Keratinocyte (primary cell): Measurements from ENCODE around the gene UMAD1. TPM values are rescaled to one million over a fixed set of nuclear protein-coding genes. Genes with fewer than 3 reads are reported as not detected.

Source experiments
- DNase-seq: peaks from one replicate; pipeline ENCODE4 v3.0.0-alpha.2; 2011; ENCODE audit warnings: low read depth, missing footprints, low spot score
- FAIRE-seq: peaks from 2 replicates; lab custom pipeline; 2011; peaks lifted over from hg19 to GRCh38; lab: Jason Lieb, UNC
- H2AFZ ChIP-seq: 2 replicates; pipeline ENCODE4 v1.6.0; 2012; ENCODE audit warnings: low read length, control low read depth, inconsistent platforms; ENCODE audit not compliant: control insufficient read depth
- H3K27ac ChIP-seq: 2 replicates; pipeline ENCODE4 v1.5.1; 2011; ENCODE audit warnings: low read length; ENCODE audit not compliant: control insufficient read depth, insufficient read depth
- H3K27me3 ChIP-seq: 3 replicates; pipeline ENCODE4 v1.6.0; 2011; ENCODE audit warnings: low read length; ENCODE audit not compliant: control insufficient read depth, insufficient read depth; ENCODE audit errors: extremely low read depth
- H3K36me3 ChIP-seq, 2 experiments: 2 replicates in 1 of 2; 3 replicates in 1 of 2; pipeline ENCODE4 v1.5.1; 2011; ENCODE audit warnings: low read length in 2 of 2, mild to moderate bottlenecking in 1 of 2; ENCODE audit not compliant: control insufficient read depth in 2 of 2, insufficient read depth in 2 of 2; ENCODE audit errors: extremely low read depth in 1 of 2
- H3K4me1 ChIP-seq: 3 replicates; pipeline ENCODE4 v1.5.1; 2011; ENCODE audit warnings: low read length; ENCODE audit not compliant: control insufficient read depth, insufficient read depth; ENCODE audit errors: extremely low read depth
- H3K4me2 ChIP-seq: 3 replicates; pipeline ENCODE4 v1.6.0; 2011; ENCODE audit warnings: low read depth, low read length; ENCODE audit not compliant: control insufficient read depth, insufficient read depth; ENCODE audit errors: extremely low read depth
- H3K4me3 ChIP-seq, 3 experiments: fragments of 200-600 bp in 1 of 3; sonication (generic) in 1 of 3; 2 replicates in 2 of 3; 3 replicates in 1 of 3; pipeline ENCODE4 v1.5.1; 2011 to 2016; ENCODE audit warnings: low read length in 3 of 3, mild to moderate bottlenecking in 3 of 3, control low read depth in 2 of 3, inconsistent platforms in 1 of 3, low read depth in 1 of 3, mixed read lengths in 1 of 3, mixed run types in 1 of 3, moderate library complexity in 1 of 3; ENCODE audit not compliant: control insufficient read depth in 2 of 3, insufficient read depth in 2 of 3; ENCODE audit errors: extremely low read depth in 1 of 3
- H3K79me2 ChIP-seq: 2 replicates; pipeline ENCODE4 v1.6.0; 2012; ENCODE audit warnings: low read length; ENCODE audit not compliant: control insufficient read depth, insufficient read depth
- H3K9ac ChIP-seq: 3 replicates; pipeline ENCODE4 v1.6.0; 2011; ENCODE audit warnings: low read length; ENCODE audit not compliant: control insufficient read depth, insufficient read depth; ENCODE audit errors: extremely low read depth
- H3K9me1 ChIP-seq: 3 replicates; pipeline ENCODE4 v1.6.0; 2011; ENCODE audit warnings: low read length; ENCODE audit not compliant: control insufficient read depth, insufficient read depth; ENCODE audit errors: extremely low read depth
- H3K9me3 ChIP-seq: 2 replicates; pipeline ENCODE4 v1.5.1; 2012; ENCODE audit warnings: low read depth, low read length; ENCODE audit not compliant: control insufficient read depth
- H4K20me1 ChIP-seq: 3 replicates; pipeline ENCODE4 v1.6.0; 2011; ENCODE audit warnings: low read length; ENCODE audit not compliant: control insufficient read depth, insufficient read depth; ENCODE audit errors: extremely low read depth
- CTCF ChIP-seq, 3 experiments: IDR thresholded peaks in 1 of 3; conservative IDR thresholded peaks in 1 of 3; optimal IDR thresholded peaks in 1 of 3; 2 replicates in 2 of 3; 3 replicates in 1 of 3; pipeline versions ENCODE3 to v1.5.1; 2011; ENCODE audit warnings: low read length in 3 of 3, mild to moderate bottlenecking in 3 of 3, moderate library complexity in 2 of 3, control low read depth in 1 of 3, inconsistent platforms in 1 of 3; ENCODE audit not compliant: insufficient read depth in 2 of 3; ENCODE audit errors: extremely low read depth in 1 of 3
- EZH2 ChIP-seq: IDR thresholded peaks from one replicate; pipeline ENCODE4 v1.6.1; 2012; ENCODE audit warnings: inconsistent platforms, mild to moderate bottlenecking, low read length, moderate library complexity
- dilution Hi-C: fragments of 300-500 bp; cut with MboI; formaldehyde crosslinking; loops from one replicate; pipeline ENCODE4 v1.7.0; 2020; ENCODE audit warnings: low sequenced_read_pairs; ENCODE audit not compliant: extremely low pct_ligation_motif_present
- polyA plus RNA-seq, 5 experiments: library from polyadenylated mRNA; depleted of rRNA in 3 of 5; stranded (reverse) in 3 of 5; stranded (forward) in 1 of 5; unstranded in 1 of 5; fragments of >200 nt; gene quantifications; 1 replicate in 1 of 5; 2 replicates in 3 of 5; 3 replicates in 1 of 5; pipeline versions ENCODE4 v1.2.1 to v1.2.3, GENCODE V29; 2011 to 2012; ENCODE audit warnings: missing spikeins in 2 of 5, low read depth in 1 of 5, low replicate concordance in 1 of 5

Gene UMAD1
- polyA plus RNA-seq, 1 donor (not counting 4 experiments of a cell fraction or from before 2014, with no cell fraction given), result 18.2 TPM

GRCh38 chr7:7667187-7667586 is 26.6 kb downstream of the UMAD1 start:
- Histone ChIP-seq H3K4me3 (no peak overlapping the region), H3K4me1 (no peaks in the 10 kb centered on the region), H3K79me2 (peaks cover 1% of the 10 kb centered on the region), H3K27me3 (no peaks in the 10 kb centered on the region), H2AFZ (no peak overlapping the region), H3K36me3 (no peaks in the 10 kb centered on the region), H3K9me3 (no peaks in the 10 kb centered on the region), H4K20me1 (no peaks in the 10 kb centered on the region), H3K27ac (no peak overlapping the region), H3K4me2 (no peak overlapping the region), H3K9ac (no peak overlapping the region), H3K9me1 (no peaks in the 10 kb centered on the region)
- DNase-seq (no peak), FAIRE-seq (no peak)
- dilution Hi-C loops, result no loop called here
- TF ChIP-seq EZH2 (no peak), CTCF (optimal IDR thresholded peaks at IDR 0.05 in 1 of 3, IDR thresholded peaks at IDR 0.05 in 1 of 3, conservative IDR thresholded peaks at IDR 0.05 in 1 of 3; ENCODE audit: extremely low read depth in 1 of 3, insufficient read depth in 2 of 3, low read length in 3 of 3) (no peak)

GRCh38 chr7:7668706-7669105 is 28.2 kb downstream of the UMAD1 start:
- FAIRE-seq (no peak), DNase-seq (no peak)
- Histone ChIP-seq H3K36me3 (no peaks in the 10 kb centered on the region), H3K4me2 (no peak overlapping the region), H2AFZ (no peak overlapping the region), H4K20me1 (no peaks in the 10 kb centered on the region), H3K9me1 (no peaks in the 10 kb centered on the region), H3K27ac (no peak overlapping the region), H3K27me3 (no peaks in the 10 kb centered on the region), H3K9ac (no peak overlapping the region), H3K79me2 (no peaks in the 10 kb centered on the region), H3K4me3 (no peak overlapping the region), H3K4me1 (no peaks in the 10 kb centered on the region), H3K9me3 (no peaks in the 10 kb centered on the region)
- no peak for TF ChIP-seq CTCF (optimal IDR thresholded peaks at IDR 0.05 in 1 of 3, IDR thresholded peaks at IDR 0.05 in 1 of 3, conservative IDR thresholded peaks at IDR 0.05 in 1 of 3; ENCODE audit: extremely low read depth in 1 of 3, insufficient read depth in 2 of 3, low read length in 3 of 3)
- no peak for TF ChIP-seq EZH2
- dilution Hi-C loops, result no loop called here
